DND-41 (cell line): ENCODE data around the gene MIA2.

Source experiments
- ATAC-seq: fragments of 200-7000 bp; cut with Tn5 transposase; 3 replicates; pipeline ENCODE4 v1.9.1; 2021; ENCODE audit warnings: low read depth; ENCODE audit not compliant: insufficient read depth
- DNase-seq: peaks from one replicate; pipeline ENCODE4 v3.0.0-alpha.2; 2020
- H2AFZ ChIP-seq: 2 replicates; pipeline ENCODE4 v1.6.0; 2012; ENCODE audit warnings: low read depth, low read length
- H3K27ac ChIP-seq: 2 replicates; pipeline ENCODE4 v1.5.1; 2012; ENCODE audit warnings: low read length, inconsistent platforms
- H3K27me3 ChIP-seq: fragments of 200-600 bp; sonication (generic); 2 replicates; pipeline ENCODE4 v1.6.0; 2012; ENCODE audit warnings: low read length, mild to moderate bottlenecking, inconsistent platforms; ENCODE audit not compliant: insufficient read depth, poor library complexity
- H3K36me3 ChIP-seq: 2 replicates; pipeline ENCODE4 v1.5.1; 2012; ENCODE audit warnings: low read length, inconsistent platforms; ENCODE audit not compliant: insufficient read depth
- H3K4me1 ChIP-seq: 2 replicates; pipeline ENCODE4 v1.5.1; 2012; ENCODE audit warnings: mild to moderate bottlenecking, low read length; ENCODE audit not compliant: insufficient read depth
- H3K4me2 ChIP-seq: 2 replicates; pipeline ENCODE4 v1.6.0; 2012; ENCODE audit warnings: mild to moderate bottlenecking, moderate library complexity, low read length, inconsistent platforms; ENCODE audit not compliant: insufficient read depth
- H3K4me3 ChIP-seq, 2 experiments: fragments of 200-600 bp in 1 of 2; shearing (Covaris generic) in 1 of 2; 2 replicates each; pipeline ENCODE4 v1.5.1; 2012 to 2016; ENCODE audit warnings: inconsistent platforms in 2 of 2, low read length in 2 of 2, mild to moderate bottlenecking in 2 of 2, low read depth in 1 of 2, moderate library complexity in 1 of 2
- H3K79me2 ChIP-seq: 2 replicates; pipeline ENCODE4 v1.6.0; 2012; ENCODE audit warnings: low read length, inconsistent platforms; ENCODE audit not compliant: insufficient read depth
- H3K9ac ChIP-seq: 2 replicates; pipeline ENCODE4 v1.6.0; 2012; ENCODE audit warnings: low read depth, mild to moderate bottlenecking, inconsistent platforms, low read length, moderate library complexity
- H3K9me3 ChIP-seq: 2 replicates; pipeline ENCODE4 v1.5.1; 2012; ENCODE audit warnings: low read length, moderate library complexity, mild to moderate bottlenecking, inconsistent platforms; ENCODE audit not compliant: insufficient read depth, severe bottlenecking
- H4K20me1 ChIP-seq: 2 replicates; pipeline ENCODE4 v1.6.0; 2012; ENCODE audit warnings: low read length; ENCODE audit not compliant: insufficient read depth
- EZH2 ChIP-seq: IDR thresholded peaks from 3 replicates; pipeline ENCODE4 v1.6.1; 2012; ENCODE audit warnings: borderline replicate concordance, low read depth, mild to moderate bottlenecking, moderate library complexity, low read length, inconsistent platforms; ENCODE audit not compliant: severe bottlenecking
- TF ChIP-seq, protein P1 (sequence below): IDR thresholded peaks from 2 replicates; pipeline ENCODE4 v1.5.1; 2012; ENCODE audit warnings: borderline replicate concordance, low read length, moderate library complexity, mild to moderate bottlenecking; ENCODE audit not compliant: poor library complexity, severe bottlenecking; ENCODE audit errors: extremely low read depth

Gene MIA2

DNA sequence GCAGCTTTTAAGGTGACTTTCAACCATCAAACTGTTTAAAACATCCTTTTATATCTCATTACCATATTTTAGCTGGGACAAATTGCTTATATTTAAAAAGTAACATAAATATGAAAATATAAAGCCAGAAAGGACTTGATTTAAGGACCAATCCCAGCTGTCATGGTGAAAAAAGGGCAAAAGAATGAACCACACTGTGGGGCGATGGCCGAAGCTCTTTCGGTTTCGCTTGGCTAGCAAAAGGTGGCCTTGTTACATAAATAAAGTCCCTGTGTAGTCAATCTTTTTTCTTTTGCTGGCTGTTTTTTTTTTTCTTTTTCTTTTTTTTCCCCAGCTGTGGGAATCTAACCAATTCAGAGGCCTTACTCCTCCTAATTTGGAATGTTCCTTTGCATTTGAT is 147.7 kb downstream of the MIA2 start:
- no peaks in the 10 kb centered on the region for H4K20me1 ChIP-seq
- no peak overlapping the region for H3K4me2 ChIP-seq
- no peaks in the 10 kb centered on the region for H3K79me2 ChIP-seq
- no peaks in the 10 kb centered on the region for H3K9me3 ChIP-seq
- H3K27ac ChIP-seq, result no peak overlapping the region
- H3K4me3 ChIP-seq, result no peak overlapping the region
- TF ChIP-seq EZH2, result no peak
- TF ChIP-seq, protein P1, sequence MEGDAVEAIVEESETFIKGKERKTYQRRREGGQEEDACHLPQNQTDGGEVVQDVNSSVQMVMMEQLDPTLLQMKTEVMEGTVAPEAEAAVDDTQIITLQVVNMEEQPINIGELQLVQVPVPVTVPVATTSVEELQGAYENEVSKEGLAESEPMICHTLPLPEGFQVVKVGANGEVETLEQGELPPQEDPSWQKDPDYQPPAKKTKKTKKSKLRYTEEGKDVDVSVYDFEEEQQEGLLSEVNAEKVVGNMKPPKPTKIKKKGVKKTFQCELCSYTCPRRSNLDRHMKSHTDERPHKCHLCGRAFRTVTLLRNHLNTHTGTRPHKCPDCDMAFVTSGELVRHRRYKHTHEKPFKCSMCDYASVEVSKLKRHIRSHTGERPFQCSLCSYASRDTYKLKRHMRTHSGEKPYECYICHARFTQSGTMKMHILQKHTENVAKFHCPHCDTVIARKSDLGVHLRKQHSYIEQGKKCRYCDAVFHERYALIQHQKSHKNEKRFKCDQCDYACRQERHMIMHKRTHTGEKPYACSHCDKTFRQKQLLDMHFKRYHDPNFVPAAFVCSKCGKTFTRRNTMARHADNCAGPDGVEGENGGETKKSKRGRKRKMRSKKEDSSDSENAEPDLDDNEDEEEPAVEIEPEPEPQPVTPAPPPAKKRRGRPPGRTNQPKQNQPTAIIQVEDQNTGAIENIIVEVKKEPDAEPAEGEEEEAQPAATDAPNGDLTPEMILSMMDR, result no peak
- DNase-seq, result no peak
- H3K4me1 ChIP-seq, result peaks cover 12% of the 10 kb centered on the region
- no peak overlapping the region for H2AFZ ChIP-seq
- no peaks in the 10 kb centered on the region for H3K36me3 ChIP-seq
- no peaks in the 10 kb centered on the region for H3K27me3 ChIP-seq
- no peak overlapping the region for H3K9ac ChIP-seq
- no peak for ATAC-seq

DNA sequence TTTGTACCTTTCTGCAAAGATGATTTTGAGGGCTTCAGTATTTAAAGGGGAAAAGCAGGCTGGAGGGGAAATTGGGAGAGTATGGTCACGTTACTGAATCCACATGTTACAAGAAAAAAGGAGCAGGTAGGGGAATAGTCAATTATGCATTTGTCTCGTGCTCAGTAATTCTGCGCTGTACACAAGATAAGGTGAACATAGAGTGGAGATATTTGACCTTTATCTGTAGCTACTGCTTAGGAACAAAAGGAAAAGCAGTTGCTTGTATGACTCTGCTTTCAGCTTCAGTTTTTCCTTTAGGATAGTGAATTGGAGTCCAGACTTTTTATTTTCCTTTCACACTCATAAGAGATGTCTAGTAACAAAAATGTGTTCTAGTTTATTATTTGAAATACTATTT is 148.7 kb downstream of the MIA2 start:
- no peak overlapping the region for H2AFZ ChIP-seq
- TF ChIP-seq, protein P1, result no peak
- TF ChIP-seq EZH2, result no peak
- no peak overlapping the region for H3K4me2 ChIP-seq
- H3K9me3 ChIP-seq, result no peaks in the 10 kb centered on the region
- ATAC-seq (no peak), DNase-seq (no peak)
- no peaks in the 10 kb centered on the region for H4K20me1 ChIP-seq
- H3K9ac ChIP-seq, result no peak overlapping the region
- H3K27ac ChIP-seq, result no peak overlapping the region
- peaks cover 12% of the 10 kb centered on the region for H3K4me1 ChIP-seq
- no peaks in the 10 kb centered on the region for H3K79me2 ChIP-seq
- H3K4me3 ChIP-seq, result no peak overlapping the region
- no peaks in the 10 kb centered on the region for H3K36me3 ChIP-seq
- no peaks in the 10 kb centered on the region for H3K27me3 ChIP-seq

DNA sequence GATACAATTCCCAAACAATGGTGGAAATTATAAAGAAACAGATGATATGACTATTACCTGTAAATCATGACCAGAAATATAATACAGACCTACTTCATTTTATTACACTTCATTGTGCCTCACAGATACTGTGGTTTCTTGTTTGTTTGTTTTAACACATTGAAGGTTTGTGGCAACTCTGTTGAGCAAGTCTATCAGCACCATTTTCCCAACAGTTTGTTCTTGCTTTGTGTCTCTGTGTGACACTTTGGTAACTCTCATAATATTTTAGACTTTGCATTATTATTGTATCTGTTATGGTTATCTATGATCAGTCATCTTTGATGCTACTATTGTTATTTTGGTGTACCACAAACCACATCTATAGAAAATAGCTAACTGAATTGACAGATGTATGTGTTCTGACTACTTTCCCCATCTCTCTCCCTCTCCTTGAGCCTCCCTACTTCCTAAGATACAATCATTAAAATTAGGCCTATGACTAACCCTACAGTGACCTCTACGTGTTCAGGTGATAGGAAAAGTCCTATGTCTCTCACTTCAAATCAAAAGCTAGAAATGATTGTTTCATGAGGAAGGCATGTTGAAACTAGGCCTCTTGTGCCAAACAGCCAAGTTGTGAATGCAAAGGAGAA is 149.4 kb downstream of the MIA2 start:
- Histone ChIP-seq H2AFZ (no peak overlapping the region), H4K20me1 (no peaks in the 10 kb centered on the region), H3K27me3 (no peaks in the 10 kb centered on the region), H3K36me3 (no peaks in the 10 kb centered on the region), H3K79me2 (no peaks in the 10 kb centered on the region), H3K4me3 (no peak overlapping the region), H3K4me1 (peaks cover 12% of the 10 kb centered on the region), H3K4me2 (no peak overlapping the region), H3K9me3 (no peaks in the 10 kb centered on the region), H3K27ac (no peak overlapping the region), H3K9ac (no peak overlapping the region)
- DNase-seq, result no peak
- TF ChIP-seq, protein P1, result no peak
- TF ChIP-seq EZH2, result no peak
- peak; percentile 92 for ATAC-seq
